B cell (primary cell): Measurements from ENCODE around the gene TMEM106C. TPM values are rescaled to one million over a fixed set of nuclear protein-coding genes. Genes with fewer than 3 reads are reported as not detected.

ENCODE experiments used
- ATAC-seq: fragments of 200-7000 bp; cut with Tn5 transposase; one replicate; pipeline ENCODE4 v1.10.0; 2021; ENCODE audit warnings: low read depth, mild to moderate bottlenecking, moderate number of reproducible peaks, moderate library complexity
- CTCF ChIA-PET: fragments of 350-600 bp; sonication (Branson Sonifier 250); formaldehyde crosslinking; loops from one replicate; lab custom pipeline; 2021; ENCODE audit warnings: antibody characterized with exemption, inconsistent platforms; lab: Charles Lee
- POLR2A ChIA-PET: fragments of 350-600 bp; sonication (Branson Sonifier 250); formaldehyde crosslinking; loops from one replicate; lab custom pipeline; 2021; ENCODE audit warnings: antibody characterized with exemption; lab: Charles Lee
- DNase-seq: peaks from one replicate; pipeline ENCODE4 v3.0.0; 2013
- H2AFZ ChIP-seq: 2 replicates; pipeline ENCODE4 v1.6.1; 2012; ENCODE audit warnings: mild to moderate bottlenecking, low read depth, low read length; ENCODE audit not compliant: insufficient read depth, poor library complexity, severe bottlenecking
- H3K27ac ChIP-seq, 2 donors: 1 replicate in 1 of 2; 2 replicates in 1 of 2; pipeline ENCODE4 v1.5.1; 2012 to 2013; ENCODE audit warnings: low read length in 2 of 2, mild to moderate bottlenecking in 2 of 2, moderate library complexity in 1 of 2
- H3K27me3 ChIP-seq, 4 experiments: fragments of 200-600 bp in 1 of 4; sonication (generic) in 1 of 4; replicated peaks in 1 of 4; 1 replicate in 2 of 4; 2 replicates in 2 of 4; pipeline versions ENCODE4 v1.6.1 to v1.7.0; 2013 to 2016; ENCODE audit warnings: low read length in 3 of 4, mild to moderate bottlenecking in 2 of 4, mixed read lengths in 1 of 4, moderate library complexity in 1 of 4; ENCODE audit not compliant: insufficient read depth in 4 of 4, control insufficient read depth in 3 of 4; ENCODE audit errors: control extremely low read depth in 1 of 4
- H3K36me3 ChIP-seq, 2 experiments: replicated peaks in 1 of 2; 1 replicate in 1 of 2; 2 replicates in 1 of 2; pipeline versions ENCODE4 v1.6.1 to v1.7.1; 2013; ENCODE audit warnings: low read length in 1 of 2; ENCODE audit not compliant: insufficient read depth in 2 of 2, control insufficient read depth in 1 of 2; ENCODE audit errors: control extremely low read depth in 1 of 2, extremely low read depth in 1 of 2
- H3K4me1 ChIP-seq, 2 donors: fragments of 200-600 bp in 1 of 2; sonication (generic) in 1 of 2; 1 replicate in 1 of 2; 2 replicates in 1 of 2; pipeline versions ENCODE4 v1.5.1 to v1.6.1; 2013 to 2017; ENCODE audit warnings: low read length in 2 of 2; ENCODE audit not compliant: control insufficient read depth in 2 of 2, insufficient read depth in 2 of 2
- H3K4me2 ChIP-seq: replicated peaks from 2 replicates; pipeline ENCODE3; 2012; ENCODE audit warnings: mild to moderate bottlenecking, low read depth, low read length; ENCODE audit not compliant: poor library complexity, severe bottlenecking
- H3K4me3 ChIP-seq, 5 experiments: fragments of 200-600 bp in 1 of 5; sonication (generic) in 1 of 5; 1 replicate in 3 of 5; 2 replicates in 2 of 5; pipeline versions ENCODE4 v1.5.1 to v1.7.0; 2011 to 2016; ENCODE audit warnings: low read length in 4 of 5, mild to moderate bottlenecking in 4 of 5, low read depth in 2 of 5, control low read depth in 1 of 5, moderate library complexity in 1 of 5; ENCODE audit not compliant: insufficient read depth in 1 of 5; ENCODE audit errors: control extremely low read depth in 1 of 5, extremely low read depth in 1 of 5
- H3K79me2 ChIP-seq: fragments of 200-600 bp; sonication (generic); one replicate; pipeline ENCODE4 v1.6.0; 2016; ENCODE audit warnings: low read length; ENCODE audit not compliant: control insufficient read depth, insufficient read depth
- H3K9ac ChIP-seq: fragments of 200-600 bp; sonication (generic); 2 replicates; pipeline ENCODE4 v1.6.1; 2017; ENCODE audit warnings: mild to moderate bottlenecking, low read length, moderate library complexity
- H3K9me3 ChIP-seq, 3 donors: one replicate each; pipeline versions ENCODE4 v1.6.1 to v1.7.1; 2013; ENCODE audit warnings: low read length in 2 of 3; ENCODE audit not compliant: control insufficient read depth in 2 of 3, insufficient read depth in 1 of 3; ENCODE audit errors: control extremely low read depth in 1 of 3
- H4K20me1 ChIP-seq: 2 replicates; pipeline ENCODE4 v1.6.0; 2012; ENCODE audit warnings: mild to moderate bottlenecking, low read length; ENCODE audit not compliant: insufficient read depth, control insufficient read depth, poor library complexity, severe bottlenecking
- H3K27ac Mint-ChIP-seq: one replicate; pipeline ENCODE4 v1.8.0; 2021; ENCODE audit warnings: mixed read lengths
- H3K27me3 Mint-ChIP-seq: one replicate; pipeline ENCODE4 v1.8.0; 2021; ENCODE audit warnings: mixed read lengths
- H3K4me1 Mint-ChIP-seq: one replicate; pipeline ENCODE4 v1.8.0; 2021; ENCODE audit warnings: mixed read lengths
- H3K4me3 Mint-ChIP-seq: one replicate; pipeline ENCODE4 v1.8.0; 2021; ENCODE audit warnings: mixed read lengths
- H3K9me3 Mint-ChIP-seq: one replicate; pipeline ENCODE4 v1.8.0; 2022; ENCODE audit warnings: mixed read lengths; ENCODE audit not compliant: insufficient read depth
- CTCF ChIP-seq: fragments of 200-600 bp; IDR thresholded peaks from one replicate; pipeline ENCODE4 v1.8.0; 2022; ENCODE audit warnings: antibody characterized with exemption, mild to moderate bottlenecking
- EZH2 ChIP-seq: IDR thresholded peaks from 2 replicates; pipeline ENCODE4 v1.6.1; 2012; ENCODE audit warnings: borderline replicate concordance, low read depth, mild to moderate bottlenecking, moderate library complexity, low read length; ENCODE audit not compliant: insufficient read depth, poor library complexity, severe bottlenecking
- WGBS: methylation state at CpG from one replicate; pipeline ENCODE4 v1.1.5; 2013; ENCODE audit warnings: missing lambda C conversion rate; ENCODE audit not compliant: insufficient coverage; 5-methylcytosine and 5-hydroxymethylcytosine counted together
- intact Hi-C: fragments of 100-400 bp; cut with micrococcal nuclease; formaldehyde crosslinking; loops from one replicate; pipeline ENCODE4 v1.10.0; 2022
- polyA plus RNA-seq: library from polyadenylated mRNA; depleted of rRNA; stranded (reverse); fragments of >200 nt; gene quantifications from 2 replicates; pipeline ENCODE4 v1.2.3, GENCODE V29; 2012
- total RNA-seq, 2 donors: library from RNA; stranded (reverse); fragments of 120-200 nt in 1 of 2; gene quantifications; 1 replicate in 1 of 2; 2 replicates in 1 of 2; pipeline versions ENCODE4 v1.2.3 to v1.2.4, GENCODE V29; 2013 to 2022

TMEM106C gene
- total and polyA plus RNA-seq, 2 donors (not counting 1 experiment from before 2014, with no cell fraction given) = 37.5 to 44.2 TPM

- ATAC-seq (no peak), DNase-seq (no peak)
- peaks cover 25% of the 10 kb centered on the region for H3K4me1 Mint-ChIP-seq
- peaks cover 0 to 17% of the 10 kb centered on the region in 2 experiments for H3K36me3 ChIP-seq
- no peaks in the 10 kb centered on the region for H3K27me3 ChIP-seq
- no peak overlapping the region for H3K4me3 ChIP-seq
- peak overlapping the region; percentile 49 for H3K4me3 Mint-ChIP-seq
- no peak overlapping the region for H2AFZ ChIP-seq
- H3K27me3 Mint-ChIP-seq = peaks cover 4% of the 10 kb centered on the region
- H3K9me3 ChIP-seq = no peaks in the 10 kb centered on the region
- no peak overlapping the region for H3K4me2 ChIP-seq
- H3K27ac ChIP-seq = no peak overlapping the region
- ChIA-PET CTCF (no interaction called here), POLR2A (no interaction called here)
- intact Hi-C loops = no loop called here
- no peaks in the 10 kb centered on the region for H3K79me2 ChIP-seq
- H3K9ac ChIP-seq = no peak overlapping the region
- H3K4me1 ChIP-seq = peaks cover 6 to 14% of the 10 kb centered on the region in 2 donors
- no peaks in the 10 kb centered on the region for H4K20me1 ChIP-seq
- H3K27ac Mint-ChIP-seq = peak overlapping the region; percentile 17
- TF ChIP-seq EZH2 (no peak), CTCF (no peak)
- 100% methylated on average over 1 of the region's 3 CpGs for WGBS
- H3K9me3 Mint-ChIP-seq = no peaks in the 10 kb centered on the region
Observed at GRCh38 chr12:47965581-47965980, 2.2 kb downstream of the TMEM106C start.

- Mint-ChIP-seq H3K27me3 (no peaks in the 10 kb centered on the region), H3K4me1 (peaks cover 25% of the 10 kb centered on the region), H3K4me3 (no peak overlapping the region), H3K9me3 (no peaks in the 10 kb centered on the region), H3K27ac (no peak overlapping the region)
- Histone ChIP-seq H3K27me3 (no peaks in the 10 kb centered on the region), H4K20me1 (no peaks in the 10 kb centered on the region), H3K9me3 (no peaks in the 10 kb centered on the region), H3K27ac (no peak overlapping the region), H3K4me3 (no peak overlapping the region), H2AFZ (no peak overlapping the region), H3K79me2 (no peaks in the 10 kb centered on the region), H3K36me3 (peaks cover 0 to 17% of the 10 kb centered on the region in 2 experiments), H3K9ac (no peak overlapping the region), H3K4me2 (no peak overlapping the region), H3K4me1 (peaks cover 6 to 14% of the 10 kb centered on the region in 2 donors)
- 90% methylated on average over 3 of the region's 5 CpGs for WGBS
- no peak for TF ChIP-seq CTCF
- DNase-seq (no peak), ATAC-seq (no peak)
- ChIA-PET POLR2A (no interaction called here), CTCF (interaction anchor here (1.7 kb wide), 1 partner anchor 18 kb away, joined by 4 read pairs; no protein-coding TSS in a partner anchor)
- intact Hi-C loops = no loop called here
Observed at GRCh38 chr12:47967461-47968321, 4.3 kb downstream of the TMEM106C start.
